ENCODE results near the gene UBL4B.

UBL4B gene

GRCh38 chr1:110125810-110126209 lies 13.6 kb downstream of the UBL4B start:
- Histone ChIP-seq H3K9me2 (replicated peaks; ENCODE audit: insufficient read depth, low read length) (no peaks in the 10 kb centered on the region), H3K9me3 (ENCODE audit: insufficient read depth, low read length) (peaks cover 9% of the 10 kb centered on the region; the same call in 1 of the 2 replicates), H3K9ac (ENCODE audit: low read length) (no peak overlapping the region), H4K20me1 (ENCODE audit: low read depth, low read length) (no peaks in the 10 kb centered on the region), H3K27me3 (ENCODE audit: low read length) (no peaks in the 10 kb centered on the region), H3K4me3 (ENCODE audit: insufficient read depth, low read length, poor library complexity, severe bottlenecking) (no peak overlapping the region), H3K79me2 (ENCODE audit: insufficient read depth, low read length) (no peaks in the 10 kb centered on the region), H3K36me3 (ENCODE audit: low read length) (no peaks in the 10 kb centered on the region), H3F3A (ENCODE audit: insufficient read depth) (no peaks in the 10 kb centered on the region), H3K4me2 (ENCODE audit: low read depth, low read length, poor library complexity, severe bottlenecking) (no peak overlapping the region), H2AFZ (ENCODE audit: low read depth, low read length, severe bottlenecking) (no peak overlapping the region), H3K27ac (ENCODE audit: low read depth, low read length) (no peak overlapping the region)
- no peak for TF ChIP-seq CTCF (IDR thresholded peaks at IDR 0.05; ENCODE audit: insufficient read depth, low read length, poor library complexity, severe bottlenecking)
- no peak for TF ChIP-seq EZH2phosphoT487 (conservative IDR thresholded peaks at IDR 0.05; ENCODE audit: low read length)

GRCh38 chr1:110130113-110130591 lies 17.9 kb downstream of the UBL4B start:
- Histone ChIP-seq H3K4me3 (ENCODE audit: insufficient read depth, low read length, poor library complexity, severe bottlenecking) (no peak overlapping the region), H3K9me2 (replicated peaks; ENCODE audit: insufficient read depth, low read length) (no peaks in the 10 kb centered on the region), H3K36me3 (ENCODE audit: low read length) (no peaks in the 10 kb centered on the region), H3K79me2 (ENCODE audit: insufficient read depth, low read length) (no peaks in the 10 kb centered on the region), H3K4me2 (ENCODE audit: low read depth, low read length, poor library complexity, severe bottlenecking) (no peak overlapping the region), H3F3A (ENCODE audit: insufficient read depth) (no peaks in the 10 kb centered on the region), H2AFZ (ENCODE audit: low read depth, low read length, severe bottlenecking) (no peak overlapping the region), H3K27me3 (ENCODE audit: low read length) (0 out of 2 replicates have a peak, but pooled peaks cover 3% of the 10 kb centered on the region), H4K20me1 (ENCODE audit: low read depth, low read length) (no peaks in the 10 kb centered on the region), H3K27ac (ENCODE audit: low read depth, low read length) (no peak overlapping the region), H3K9ac (ENCODE audit: low read length) (no peak overlapping the region), H3K9me3 (ENCODE audit: insufficient read depth, low read length) (no peaks in the 10 kb centered on the region)
- TF ChIP-seq EZH2phosphoT487 (conservative IDR thresholded peaks at IDR 0.05; ENCODE audit: low read length) = no peak
- no peak for TF ChIP-seq CTCF (IDR thresholded peaks at IDR 0.05; ENCODE audit: insufficient read depth, low read length, poor library complexity, severe bottlenecking)

GRCh38 chr1:110130989-110131388 lies 18.7 kb downstream of the UBL4B start:
- Histone ChIP-seq H3K9ac (ENCODE audit: low read length) (no peak overlapping the region), H3F3A (ENCODE audit: insufficient read depth) (no peaks in the 10 kb centered on the region), H3K79me2 (ENCODE audit: insufficient read depth, low read length) (no peaks in the 10 kb centered on the region), H3K4me2 (ENCODE audit: low read depth, low read length, poor library complexity, severe bottlenecking) (no peak overlapping the region), H3K4me3 (ENCODE audit: insufficient read depth, low read length, poor library complexity, severe bottlenecking) (no peak overlapping the region), H3K9me2 (replicated peaks; ENCODE audit: insufficient read depth, low read length) (no peaks in the 10 kb centered on the region), H4K20me1 (ENCODE audit: low read depth, low read length) (no peaks in the 10 kb centered on the region), H2AFZ (ENCODE audit: low read depth, low read length, severe bottlenecking) (no peak overlapping the region), H3K9me3 (ENCODE audit: insufficient read depth, low read length) (no peaks in the 10 kb centered on the region), H3K27me3 (ENCODE audit: low read length) (0 out of 2 replicates have a peak, but pooled peaks cover 3% of the 10 kb centered on the region), H3K27ac (ENCODE audit: low read depth, low read length) (no peak overlapping the region), H3K36me3 (ENCODE audit: low read length) (no peaks in the 10 kb centered on the region)
- TF ChIP-seq CTCF (IDR thresholded peaks at IDR 0.05; ENCODE audit: insufficient read depth, low read length, poor library complexity, severe bottlenecking) (no peak), EZH2phosphoT487 (conservative IDR thresholded peaks at IDR 0.05; ENCODE audit: low read length) (no peak)

Data from SU-DHL-6 (cell line).